ENCODE data around the gene ATP8B2.

ATP8B2 gene

GRCh38 chr1:154391086-154391770 is 65.9 kb downstream of the ATP8B2 start:
- no peak for DNase-seq (ENCODE audit: insufficient read length)
- no peak for FAIRE-seq
- no peak for TF ChIP-seq TAF1 (IDR thresholded peaks at IDR 0.05; ENCODE audit: borderline replicate concordance, low read depth, low read length)
- no peak for TF ChIP-seq POLR2A (IDR thresholded peaks at IDR 0.05; ENCODE audit: low read depth, low read length)
- no peak for TF ChIP-seq POLR2AphosphoS5 (IDR thresholded peaks at IDR 0.05; ENCODE audit: low read depth, low read length)

DNA sequence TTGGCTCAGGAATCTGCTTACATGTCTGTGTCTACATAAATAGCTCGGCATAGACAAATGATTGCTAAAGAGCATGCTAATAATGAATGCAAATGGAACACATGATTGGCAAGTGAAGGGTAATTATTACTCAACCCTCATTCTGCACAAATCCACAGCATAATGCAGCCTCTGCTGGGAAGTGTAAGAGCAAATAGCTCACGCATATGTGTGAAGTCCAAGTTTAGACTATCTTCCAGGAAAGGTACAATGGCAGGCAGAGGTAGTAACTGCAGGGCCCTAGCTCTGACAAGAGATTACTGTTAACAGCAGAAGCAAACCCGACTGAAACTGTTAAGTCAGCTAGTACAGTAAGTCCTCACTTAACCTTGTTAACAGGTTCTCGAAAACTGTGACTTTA is 72.8 kb downstream of the ATP8B2 start:
- FAIRE-seq, result peak; percentile 76
- DNase-seq (ENCODE audit: insufficient read length), result no peak
- TF ChIP-seq TAF1 (IDR thresholded peaks at IDR 0.05; ENCODE audit: borderline replicate concordance, low read depth, low read length) (no peak), POLR2AphosphoS5 (IDR thresholded peaks at IDR 0.05; ENCODE audit: low read depth, low read length) (no peak), POLR2A (IDR thresholded peaks at IDR 0.05; ENCODE audit: low read depth, low read length) (no peak)

DNA sequence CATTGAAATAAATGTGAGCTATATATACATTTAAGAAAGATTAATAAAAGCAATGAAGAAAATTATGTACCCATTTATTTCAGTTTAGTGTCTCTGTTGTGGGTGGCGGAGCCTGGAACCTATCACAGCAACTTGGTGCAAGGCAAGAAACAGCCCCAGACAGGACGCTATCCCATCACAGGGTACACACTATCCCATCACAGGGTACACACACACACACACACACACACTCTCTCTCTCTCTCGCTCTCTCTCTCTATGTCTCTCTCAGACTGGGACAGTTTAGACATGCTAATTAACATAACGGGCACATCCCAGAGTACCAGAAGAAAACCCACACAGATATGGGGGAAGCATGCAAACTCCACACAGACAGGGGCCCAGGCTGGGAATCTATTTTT is 73.4 kb downstream of the ATP8B2 start:
- FAIRE-seq (no peak), DNase-seq (ENCODE audit: insufficient read length) (no peak)
- TF ChIP-seq POLR2AphosphoS5 (IDR thresholded peaks at IDR 0.05; ENCODE audit: low read depth, low read length) (no peak), POLR2A (IDR thresholded peaks at IDR 0.05; ENCODE audit: low read depth, low read length) (no peak), TAF1 (IDR thresholded peaks at IDR 0.05; ENCODE audit: borderline replicate concordance, low read depth, low read length) (no peak)

DNA sequence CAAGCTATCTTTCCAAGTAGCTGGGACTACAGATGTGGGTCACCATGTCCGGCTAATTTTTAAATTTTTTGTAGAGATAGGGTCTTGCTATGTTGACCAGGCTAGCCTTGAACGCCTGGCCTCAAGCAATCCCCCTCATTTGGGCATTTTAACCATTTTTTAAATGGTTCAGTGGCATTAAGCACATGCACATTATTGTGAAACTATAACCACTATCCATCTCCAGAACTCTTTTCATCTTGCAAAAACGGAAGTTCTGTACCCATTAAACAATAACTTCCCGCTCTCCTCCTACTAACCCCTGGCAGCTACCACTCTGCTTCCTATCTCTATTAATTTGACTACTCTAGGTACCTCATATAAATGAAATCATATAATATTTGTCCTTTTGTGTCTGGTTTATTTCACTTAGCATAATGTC is 75.1 kb downstream of the ATP8B2 start:
- DNase-seq (ENCODE audit: insufficient read length) (no peak), FAIRE-seq (no peak)
- TF ChIP-seq TAF1 (IDR thresholded peaks at IDR 0.05; ENCODE audit: borderline replicate concordance, low read depth, low read length), result no peak
- no peak for TF ChIP-seq POLR2AphosphoS5 (IDR thresholded peaks at IDR 0.05; ENCODE audit: low read depth, low read length)

All from GM12892 (cell line).